Measurements from ENCODE around the gene U2AF2.

The U2AF2 gene

GRCh38 chr19:55695511-55696290 is 40.9 kb downstream of the U2AF2 start:
- DNase-seq (ENCODE audit: low spot score): no peak
- no peak overlapping the region for H3K4me2 ChIP-seq (ENCODE audit: insufficient read depth, low read length, poor library complexity, severe bottlenecking)
- no peaks in the 10 kb centered on the region for H3K27me3 ChIP-seq (ENCODE audit: control insufficient read depth in 3 of 3, insufficient read depth in 3 of 3, low read depth in 1 of 3, low read length in 3 of 3)
- H2BK12ac ChIP-seq (ENCODE audit: low read length): no peak overlapping the region
- H3K4me3 ChIP-seq (ENCODE audit: low read length in 2 of 2): no peak overlapping the region
- H4K91ac ChIP-seq (ENCODE audit: low read depth, low read length, poor library complexity): no peak overlapping the region
- no peak overlapping the region for H2BK120ac ChIP-seq (ENCODE audit: low read depth, low read length)
- no peak overlapping the region for H3K9ac ChIP-seq (ENCODE audit: low read depth, low read length, poor library complexity)
- no peak overlapping the region for H3K23ac ChIP-seq (ENCODE audit: low read depth, low read length, poor library complexity)
- no peak overlapping the region for H2BK15ac ChIP-seq (ENCODE audit: low read length)
- peaks cover 0 to 2% of the 10 kb centered on the region in 2 donors for H3K9me3 ChIP-seq (replicated peaks in 1 of 2; ENCODE audit: control insufficient read depth in 2 of 2, insufficient read depth in 1 of 2, low read depth in 1 of 2, low read length in 2 of 2)
- no peak overlapping the region for H3K14ac ChIP-seq (ENCODE audit: low read length)
- WGBS, 2 donors (ENCODE audit: extremely low coverage in 2 of 2, insufficient read length in 2 of 2, insufficient replicate concordance in 1 of 2): no CpG with 5 or more reads among the region's 23 CpGs
- no peak overlapping the region for H3K4ac ChIP-seq (ENCODE audit: low read length)
- H3K18ac ChIP-seq (ENCODE audit: low read length): no peak overlapping the region
- no peak overlapping the region for H4K8ac ChIP-seq (ENCODE audit: low read depth, low read length)
- H2AK5ac ChIP-seq (ENCODE audit: low read depth, low read length): no peak overlapping the region
- H3K4me1 ChIP-seq (ENCODE audit: control insufficient read depth in 2 of 2, insufficient read depth in 1 of 2, low read depth in 1 of 2, low read length in 2 of 2): no peaks in the 10 kb centered on the region
- H3K36me3 ChIP-seq (replicated peaks in 1 of 2; ENCODE audit: control insufficient read depth in 2 of 2, insufficient read depth in 2 of 2, low read length in 2 of 2): peaks cover 34 to 82% of the 10 kb centered on the region in 2 donors
- H3K27ac ChIP-seq (replicated peaks; ENCODE audit: low read length): no peak overlapping the region
- no peak overlapping the region for H2AFZ ChIP-seq (ENCODE audit: low read length)
- H2BK5ac ChIP-seq (ENCODE audit: low read length): peak overlapping the region; percentile 29
- peaks cover 9% of the 10 kb centered on the region for H3K79me1 ChIP-seq (ENCODE audit: low read depth, low read length)

GRCh38 chr19:55696301-55697068 is 41.6 kb downstream of the U2AF2 start:
- Histone ChIP-seq H3K36me3 (replicated peaks in 1 of 2; ENCODE audit: control insufficient read depth in 2 of 2, insufficient read depth in 2 of 2, low read length in 2 of 2) (peaks cover 30 to 77% of the 10 kb centered on the region in 2 donors), H2BK5ac (ENCODE audit: low read length) (peak overlapping the region; percentile 29), H2BK120ac (ENCODE audit: low read depth, low read length) (no peak overlapping the region), H3K27me3 (ENCODE audit: control insufficient read depth in 3 of 3, insufficient read depth in 3 of 3, low read depth in 1 of 3, low read length in 3 of 3) (no peaks in the 10 kb centered on the region), H2BK12ac (ENCODE audit: low read length) (no peak overlapping the region), H3K27ac (replicated peaks; ENCODE audit: low read length) (no peak overlapping the region), H3K4ac (ENCODE audit: low read length) (peak overlapping the region; percentile 66), H2AFZ (ENCODE audit: low read length) (no peak overlapping the region), H3K4me2 (ENCODE audit: insufficient read depth, low read length, poor library complexity, severe bottlenecking) (no peak overlapping the region), H3K4me3 (ENCODE audit: low read length in 2 of 2) (no peak overlapping the region), H3K9ac (ENCODE audit: low read depth, low read length, poor library complexity) (no peak overlapping the region), H4K8ac (ENCODE audit: low read depth, low read length) (no peak overlapping the region), H2AK5ac (ENCODE audit: low read depth, low read length) (no peak overlapping the region), H2BK15ac (ENCODE audit: low read length) (no peak overlapping the region), H3K9me3 (replicated peaks in 1 of 2; ENCODE audit: control insufficient read depth in 2 of 2, insufficient read depth in 1 of 2, low read depth in 1 of 2, low read length in 2 of 2) (peaks cover 0 to 5% of the 10 kb centered on the region in 2 donors), H4K91ac (ENCODE audit: low read depth, low read length, poor library complexity) (no peak overlapping the region), H3K14ac (ENCODE audit: low read length) (peak overlapping the region; percentile 21), H3K4me1 (ENCODE audit: control insufficient read depth in 2 of 2, insufficient read depth in 1 of 2, low read depth in 1 of 2, low read length in 2 of 2) (no peaks in the 10 kb centered on the region), H3K23ac (ENCODE audit: low read depth, low read length, poor library complexity) (peak overlapping the region; percentile 31), H3K18ac (ENCODE audit: low read length) (no peak overlapping the region), H3K79me1 (ENCODE audit: low read depth, low read length) (peaks cover 5% of the 10 kb centered on the region)
- no CpG with 5 or more reads among the region's 20 CpGs for WGBS, 2 donors (ENCODE audit: extremely low coverage in 2 of 2, insufficient read length in 2 of 2, insufficient replicate concordance in 1 of 2)
- no peak for DNase-seq (ENCODE audit: low spot score)

- peaks cover 28 to 72% of the 10 kb centered on the region in 2 donors for H3K36me3 ChIP-seq (replicated peaks in 1 of 2; ENCODE audit: control insufficient read depth in 2 of 2, insufficient read depth in 2 of 2, low read length in 2 of 2)
- H4K8ac ChIP-seq (ENCODE audit: low read depth, low read length): no peak overlapping the region
- H2BK12ac ChIP-seq (ENCODE audit: low read length): no peak overlapping the region
Observed at GRCh38 chr19:55697069-55697440, 42.2 kb downstream of the U2AF2 start.

GRCh38 chr19:55697698-55698097 is 42.9 kb downstream of the U2AF2 start:
- H3K27me3 ChIP-seq (ENCODE audit: control insufficient read depth in 3 of 3, insufficient read depth in 3 of 3, low read depth in 1 of 3, low read length in 3 of 3): no peaks in the 10 kb centered on the region
- no peak overlapping the region for H3K4ac ChIP-seq (ENCODE audit: low read length)
- H3K23ac ChIP-seq (ENCODE audit: low read depth, low read length, poor library complexity): no peak overlapping the region
- H2AFZ ChIP-seq (ENCODE audit: low read length): no peak overlapping the region
- H4K8ac ChIP-seq (ENCODE audit: low read depth, low read length): no peak overlapping the region
- H2BK5ac ChIP-seq (ENCODE audit: low read length): no peak overlapping the region
- H3K9ac ChIP-seq (ENCODE audit: low read depth, low read length, poor library complexity): no peak overlapping the region
- H3K9me3 ChIP-seq (replicated peaks in 1 of 2; ENCODE audit: control insufficient read depth in 2 of 2, insufficient read depth in 1 of 2, low read depth in 1 of 2, low read length in 2 of 2): peaks cover 0 to 9% of the 10 kb centered on the region in 2 donors
- no peak for DNase-seq (ENCODE audit: low spot score)
- H2BK120ac ChIP-seq (ENCODE audit: low read depth, low read length): no peak overlapping the region
- no peak overlapping the region for H2AK5ac ChIP-seq (ENCODE audit: low read depth, low read length)
- no peak overlapping the region for H3K18ac ChIP-seq (ENCODE audit: low read length)
- no peak overlapping the region for H3K4me3 ChIP-seq (ENCODE audit: low read length in 2 of 2)
- WGBS, 2 donors (ENCODE audit: extremely low coverage in 2 of 2, insufficient read length in 2 of 2, insufficient replicate concordance in 1 of 2): no CpG with 5 or more reads among the region's 8 CpGs
- peaks cover 3% of the 10 kb centered on the region for H3K79me1 ChIP-seq (ENCODE audit: low read depth, low read length)
- no peak overlapping the region for H2BK15ac ChIP-seq (ENCODE audit: low read length)
- H3K4me1 ChIP-seq (ENCODE audit: control insufficient read depth in 2 of 2, insufficient read depth in 1 of 2, low read depth in 1 of 2, low read length in 2 of 2): no peaks in the 10 kb centered on the region
- H3K27ac ChIP-seq (replicated peaks; ENCODE audit: low read length): no peak overlapping the region
- no peak overlapping the region for H2BK12ac ChIP-seq (ENCODE audit: low read length)
- no peak overlapping the region for H3K4me2 ChIP-seq (ENCODE audit: insufficient read depth, low read length, poor library complexity, severe bottlenecking)
- no peak overlapping the region for H4K91ac ChIP-seq (ENCODE audit: low read depth, low read length, poor library complexity)
- H3K14ac ChIP-seq (ENCODE audit: low read length): no peak overlapping the region
- peaks cover 28 to 71% of the 10 kb centered on the region in 2 donors for H3K36me3 ChIP-seq (replicated peaks in 1 of 2; ENCODE audit: control insufficient read depth in 2 of 2, insufficient read depth in 2 of 2, low read length in 2 of 2)

More at GRCh38 chr19:55697069-55697440, 42.2 kb downstream of the U2AF2 start:
- Histone ChIP-seq H2AFZ (ENCODE audit: low read length) (no peak overlapping the region), H3K79me1 (ENCODE audit: low read depth, low read length) (peaks cover 5% of the 10 kb centered on the region), H3K14ac (ENCODE audit: low read length) (peak overlapping the region; percentile 21), H2BK120ac (ENCODE audit: low read depth, low read length) (no peak overlapping the region), H3K4ac (ENCODE audit: low read length) (peak overlapping the region; percentile 66), H3K4me2 (ENCODE audit: insufficient read depth, low read length, poor library complexity, severe bottlenecking) (no peak overlapping the region), H3K18ac (ENCODE audit: low read length) (no peak overlapping the region), H4K91ac (ENCODE audit: low read depth, low read length, poor library complexity) (no peak overlapping the region), H2BK5ac (ENCODE audit: low read length) (no peak overlapping the region), H3K9me3 (replicated peaks in 1 of 2; ENCODE audit: control insufficient read depth in 2 of 2, insufficient read depth in 1 of 2, low read depth in 1 of 2, low read length in 2 of 2) (peaks cover 0 to 7% of the 10 kb centered on the region in 2 donors), H3K27me3 (ENCODE audit: control insufficient read depth in 3 of 3, insufficient read depth in 3 of 3, low read depth in 1 of 3, low read length in 3 of 3) (no peaks in the 10 kb centered on the region), H2BK15ac (ENCODE audit: low read length) (no peak overlapping the region), H3K4me3 (ENCODE audit: low read length in 2 of 2) (no peak overlapping the region), H3K4me1 (ENCODE audit: control insufficient read depth in 2 of 2, insufficient read depth in 1 of 2, low read depth in 1 of 2, low read length in 2 of 2) (no peaks in the 10 kb centered on the region), H3K9ac (ENCODE audit: low read depth, low read length, poor library complexity) (no peak overlapping the region), H3K23ac (ENCODE audit: low read depth, low read length, poor library complexity) (peak overlapping the region; percentile 31), H3K27ac (replicated peaks; ENCODE audit: low read length) (no peak overlapping the region), H2AK5ac (ENCODE audit: low read depth, low read length) (no peak overlapping the region)
- DNase-seq (ENCODE audit: low spot score): no peak
- WGBS, 2 donors (ENCODE audit: extremely low coverage in 2 of 2, insufficient read length in 2 of 2, insufficient replicate concordance in 1 of 2): no CpG with 5 or more reads among the region's 12 CpGs
